DND-41 (cell line): Measurements from ENCODE around the gene NEU2.
"Not testable (repeated sequence)": the region's sequence is repeated elsewhere in the genome, so short reads cannot be mapped to it uniquely, and the experiment has no call there.

ENCODE experiments used
- ATAC-seq: fragments of 200-7000 bp; cut with Tn5 transposase; 3 replicates; pipeline ENCODE4 v1.9.1; 2021; ENCODE audit warnings: low read depth; ENCODE audit not compliant: insufficient read depth
- DNase-seq: peaks from one replicate; pipeline ENCODE4 v3.0.0-alpha.2; 2020
- H2AFZ ChIP-seq: 2 replicates; pipeline ENCODE4 v1.6.0; 2012; ENCODE audit warnings: low read depth, low read length
- H3K27ac ChIP-seq: 2 replicates; pipeline ENCODE4 v1.5.1; 2012; ENCODE audit warnings: low read length, inconsistent platforms
- H3K27me3 ChIP-seq: fragments of 200-600 bp; sonication (generic); 2 replicates; pipeline ENCODE4 v1.6.0; 2012; ENCODE audit warnings: low read length, mild to moderate bottlenecking, inconsistent platforms; ENCODE audit not compliant: insufficient read depth, poor library complexity
- H3K36me3 ChIP-seq: 2 replicates; pipeline ENCODE4 v1.5.1; 2012; ENCODE audit warnings: low read length, inconsistent platforms; ENCODE audit not compliant: insufficient read depth
- H3K4me1 ChIP-seq: 2 replicates; pipeline ENCODE4 v1.5.1; 2012; ENCODE audit warnings: mild to moderate bottlenecking, low read length; ENCODE audit not compliant: insufficient read depth
- H3K4me2 ChIP-seq: 2 replicates; pipeline ENCODE4 v1.6.0; 2012; ENCODE audit warnings: mild to moderate bottlenecking, moderate library complexity, low read length, inconsistent platforms; ENCODE audit not compliant: insufficient read depth
- H3K4me3 ChIP-seq, 2 experiments: fragments of 200-600 bp in 1 of 2; shearing (Covaris generic) in 1 of 2; 2 replicates each; pipeline ENCODE4 v1.5.1; 2012 to 2016; ENCODE audit warnings: inconsistent platforms in 2 of 2, low read length in 2 of 2, mild to moderate bottlenecking in 2 of 2, low read depth in 1 of 2, moderate library complexity in 1 of 2
- H3K79me2 ChIP-seq: 2 replicates; pipeline ENCODE4 v1.6.0; 2012; ENCODE audit warnings: low read length, inconsistent platforms; ENCODE audit not compliant: insufficient read depth
- H3K9ac ChIP-seq: 2 replicates; pipeline ENCODE4 v1.6.0; 2012; ENCODE audit warnings: low read depth, mild to moderate bottlenecking, inconsistent platforms, low read length, moderate library complexity
- H3K9me3 ChIP-seq: 2 replicates; pipeline ENCODE4 v1.5.1; 2012; ENCODE audit warnings: low read length, moderate library complexity, mild to moderate bottlenecking, inconsistent platforms; ENCODE audit not compliant: insufficient read depth, severe bottlenecking
- H4K20me1 ChIP-seq: 2 replicates; pipeline ENCODE4 v1.6.0; 2012; ENCODE audit warnings: low read length; ENCODE audit not compliant: insufficient read depth
- EZH2 ChIP-seq: IDR thresholded peaks from 3 replicates; pipeline ENCODE4 v1.6.1; 2012; ENCODE audit warnings: borderline replicate concordance, low read depth, mild to moderate bottlenecking, moderate library complexity, low read length, inconsistent platforms; ENCODE audit not compliant: severe bottlenecking
- TF ChIP-seq, protein P1 (sequence below): IDR thresholded peaks from 2 replicates; pipeline ENCODE4 v1.5.1; 2012; ENCODE audit warnings: borderline replicate concordance, low read length, moderate library complexity, mild to moderate bottlenecking; ENCODE audit not compliant: poor library complexity, severe bottlenecking; ENCODE audit errors: extremely low read depth

Gene NEU2

DNA sequence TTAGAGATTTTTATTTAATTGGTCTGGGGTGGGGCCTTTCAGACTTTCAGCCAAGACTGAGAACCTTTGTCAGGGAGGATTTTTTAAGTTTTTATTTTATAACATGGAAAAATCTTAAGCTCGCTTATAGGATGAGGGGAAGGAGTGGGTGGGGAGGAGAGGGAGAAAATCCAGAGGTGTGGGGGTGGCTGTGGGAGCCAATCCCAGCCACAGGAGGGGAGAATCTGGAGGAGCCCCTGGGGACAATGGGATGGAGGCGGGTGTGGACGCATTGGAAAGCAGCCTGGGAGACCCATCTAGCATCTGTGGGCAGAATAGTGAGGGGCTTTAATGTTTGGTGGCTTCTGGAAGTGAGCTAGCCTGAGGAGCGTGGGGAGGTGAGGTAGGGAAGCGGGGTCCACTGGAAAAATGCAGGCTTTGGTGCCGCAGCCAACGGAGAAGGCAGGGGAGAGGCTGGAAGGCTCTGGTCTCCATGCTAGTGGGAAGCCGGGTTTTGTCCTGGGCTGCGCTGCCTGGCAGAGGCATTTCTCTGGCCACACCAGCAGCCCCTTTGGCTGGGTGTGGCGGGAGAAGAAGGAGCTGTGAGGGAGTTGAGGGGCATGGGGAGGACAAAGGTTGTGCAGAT, 16.2 kb downstream of the NEU2 start:
- ATAC-seq (no peak), DNase-seq (no peak)
- Histone ChIP-seq H3K9me3 (no peaks in the 10 kb centered on the region), H3K4me3 (no peak overlapping the region), H3K27me3 (peaks cover 14% of the 10 kb centered on the region), H4K20me1 (no peaks in the 10 kb centered on the region), H3K27ac (no peak overlapping the region), H2AFZ (no peak overlapping the region), H3K4me1 (no peaks in the 10 kb centered on the region), H3K4me2 (no peak overlapping the region), H3K36me3 (no peaks in the 10 kb centered on the region), H3K9ac (no peak overlapping the region), H3K79me2 (no peaks in the 10 kb centered on the region)
- TF ChIP-seq EZH2 = no peak
- TF ChIP-seq, protein P1, sequence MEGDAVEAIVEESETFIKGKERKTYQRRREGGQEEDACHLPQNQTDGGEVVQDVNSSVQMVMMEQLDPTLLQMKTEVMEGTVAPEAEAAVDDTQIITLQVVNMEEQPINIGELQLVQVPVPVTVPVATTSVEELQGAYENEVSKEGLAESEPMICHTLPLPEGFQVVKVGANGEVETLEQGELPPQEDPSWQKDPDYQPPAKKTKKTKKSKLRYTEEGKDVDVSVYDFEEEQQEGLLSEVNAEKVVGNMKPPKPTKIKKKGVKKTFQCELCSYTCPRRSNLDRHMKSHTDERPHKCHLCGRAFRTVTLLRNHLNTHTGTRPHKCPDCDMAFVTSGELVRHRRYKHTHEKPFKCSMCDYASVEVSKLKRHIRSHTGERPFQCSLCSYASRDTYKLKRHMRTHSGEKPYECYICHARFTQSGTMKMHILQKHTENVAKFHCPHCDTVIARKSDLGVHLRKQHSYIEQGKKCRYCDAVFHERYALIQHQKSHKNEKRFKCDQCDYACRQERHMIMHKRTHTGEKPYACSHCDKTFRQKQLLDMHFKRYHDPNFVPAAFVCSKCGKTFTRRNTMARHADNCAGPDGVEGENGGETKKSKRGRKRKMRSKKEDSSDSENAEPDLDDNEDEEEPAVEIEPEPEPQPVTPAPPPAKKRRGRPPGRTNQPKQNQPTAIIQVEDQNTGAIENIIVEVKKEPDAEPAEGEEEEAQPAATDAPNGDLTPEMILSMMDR = no peak

DNA sequence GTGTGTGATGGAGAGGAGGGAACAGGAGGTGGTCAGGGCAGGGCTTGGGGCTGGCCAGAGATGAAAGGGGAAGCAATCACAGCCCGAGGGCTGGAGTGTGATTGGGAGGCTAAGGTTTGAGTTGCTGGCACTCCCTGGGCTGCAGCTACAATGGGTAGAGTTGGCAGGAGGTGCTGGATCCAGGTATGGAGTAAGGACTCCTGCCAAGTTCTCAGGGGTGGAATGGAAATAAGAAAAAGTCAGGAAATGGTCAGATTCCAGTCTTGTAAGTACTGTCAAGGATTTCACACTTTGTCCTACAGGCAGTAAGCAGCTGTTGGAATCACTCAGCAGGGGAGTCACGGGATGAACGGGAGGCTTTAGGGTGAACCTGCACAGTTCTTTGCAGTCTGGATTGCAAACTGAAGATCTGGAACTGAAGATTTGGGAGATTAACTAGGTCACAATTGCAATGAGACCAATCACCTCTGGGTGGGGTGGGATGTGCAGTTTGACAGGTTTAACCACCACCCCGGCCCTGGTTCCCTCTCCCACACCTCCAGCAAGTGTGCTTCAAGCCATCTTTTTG, 16.8 kb downstream of the NEU2 start:
- H3K9ac ChIP-seq = no peak overlapping the region

DNA sequence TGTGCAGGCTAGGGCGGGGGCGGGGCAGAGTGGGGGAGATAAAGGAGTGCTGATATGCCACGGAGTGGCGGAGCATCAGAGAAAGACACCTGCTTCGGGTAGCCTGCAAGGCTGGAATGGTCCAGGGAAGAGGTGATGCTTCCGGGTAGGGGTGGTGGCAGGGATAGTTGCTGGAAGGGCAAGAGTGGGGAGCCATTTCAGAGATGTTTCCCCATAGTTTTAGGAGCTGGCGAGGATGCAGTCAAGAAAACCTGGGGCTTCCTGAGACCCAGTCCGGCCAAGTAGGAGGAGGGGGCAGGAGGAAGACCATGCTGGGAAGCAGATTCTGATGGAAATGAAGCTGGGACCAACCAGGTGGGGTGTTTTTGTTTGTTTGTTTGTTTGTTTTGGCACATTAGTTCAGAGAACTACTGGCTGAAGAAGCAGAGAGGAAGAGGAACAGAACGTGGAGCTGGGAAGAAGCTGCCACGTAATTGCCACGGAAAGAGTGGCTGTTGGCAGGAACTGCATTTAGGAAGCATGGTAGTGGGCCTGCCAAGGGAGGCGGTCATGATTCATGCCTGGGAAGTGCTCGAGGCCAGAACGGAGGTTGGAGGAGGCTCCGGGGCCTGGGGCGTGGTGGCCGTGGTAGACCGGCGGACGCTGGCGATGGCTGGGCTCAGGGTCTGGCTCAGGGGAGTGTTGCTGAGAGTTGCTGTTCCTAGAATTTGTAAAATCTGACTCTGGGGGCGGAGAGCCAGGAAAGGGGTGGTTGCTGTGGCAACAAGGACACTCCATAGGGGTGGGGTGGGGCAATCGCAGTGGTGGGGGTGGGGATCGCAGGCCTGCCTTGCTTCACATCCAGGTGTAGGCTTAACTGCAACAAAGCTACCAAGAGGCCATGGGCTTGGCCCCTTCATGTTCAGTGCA, 19.0 kb downstream of the NEU2 start:
- H2AFZ ChIP-seq = no peak overlapping the region
- DNase-seq (no peak), ATAC-seq (no peak)
- no peak overlapping the region for H3K9ac ChIP-seq
- no peaks in the 10 kb centered on the region for H3K9me3 ChIP-seq
- H3K36me3 ChIP-seq = no peaks in the 10 kb centered on the region
- no peaks in the 10 kb centered on the region for H4K20me1 ChIP-seq
- no peaks in the 10 kb centered on the region for H3K4me1 ChIP-seq
- H3K4me2 ChIP-seq = no peak overlapping the region
- TF ChIP-seq EZH2 = no peak
- TF ChIP-seq, protein P1 = no peak
- no peaks in the 10 kb centered on the region for H3K79me2 ChIP-seq
- H3K27ac ChIP-seq = no peak overlapping the region
- H3K27me3 ChIP-seq = peaks cover 8% of the 10 kb centered on the region
- H3K4me3 ChIP-seq = no peak overlapping the region

More for the DNA sequence above, 16.8 kb downstream of the NEU2 start:
- DNase-seq (no peak), ATAC-seq (peak; percentile 46; the same call in 1 of the 3 replicates)
- Histone ChIP-seq H3K4me2 (no peak overlapping the region), H4K20me1 (no peaks in the 10 kb centered on the region), H3K4me1 (no peaks in the 10 kb centered on the region), H3K36me3 (no peaks in the 10 kb centered on the region), H3K27ac (no peak overlapping the region), H3K9me3 (no peaks in the 10 kb centered on the region), H3K4me3 (no peak overlapping the region), H3K79me2 (no peaks in the 10 kb centered on the region), H2AFZ (no peak overlapping the region), H3K27me3 (peaks cover 8% of the 10 kb centered on the region)
- TF ChIP-seq EZH2 = no peak
- TF ChIP-seq, protein P1 = no peak

DNA sequence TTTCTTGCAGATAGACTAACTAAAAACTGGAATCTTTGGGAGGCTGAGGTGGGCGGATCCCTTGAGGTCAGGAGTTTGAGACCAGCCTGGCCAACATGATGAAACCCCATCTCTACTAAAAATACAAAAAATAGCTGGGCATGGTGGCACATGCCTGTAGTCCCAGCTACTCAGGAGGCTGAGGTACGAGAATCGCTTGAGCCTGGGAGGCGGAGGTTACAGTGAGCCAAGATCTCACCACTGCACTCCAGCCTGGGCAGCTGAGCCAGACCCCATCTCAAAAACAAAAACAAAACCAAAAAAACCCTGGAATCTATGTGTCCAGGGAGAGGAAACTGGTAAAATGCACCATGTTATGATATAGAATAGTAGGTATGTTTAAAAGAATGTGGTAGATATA, 20.0 kb downstream of the NEU2 start:
- H3K4me2 ChIP-seq, H3K36me3 ChIP-seq, H3K4me1 ChIP-seq, H3K9ac ChIP-seq, H3K4me3 ChIP-seq, ATAC-seq, H2AFZ ChIP-seq, H4K20me1 ChIP-seq, H3K27me3 ChIP-seq, H3K9me3 ChIP-seq, DNase-seq, H3K79me2 ChIP-seq, H3K27ac ChIP-seq: not testable (repeated sequence)
